ENCODE results near the gene SLC17A9. TPM values are rescaled to one million over a fixed set of nuclear protein-coding genes. Genes with fewer than 3 reads are reported as not detected.

The SLC17A9 gene
- total RNA-seq, 1 experiment from 2014 or later = 37.6 TPM

GRCh38 chr20:62944746-62945145, 7.8 kb upstream of the SLC17A9 start:
- ChIA-PET POLR2A (no interaction called here), RAD21 (ENCODE audit: low non-redundant PET in 1 of 2, low total read pairs in 2 of 2, uncharacterized antibody in 2 of 2, unreplicated experiment in 2 of 2) (no interaction called here), CTCF (no interaction called here)
- Histone ChIP-seq H3K4me3 (replicated peaks in 1 of 2; ENCODE audit: low read depth in 1 of 2, low read length in 2 of 2) (no peak overlapping the region), H3K9me2 (ENCODE audit: insufficient read depth) (no peaks in the 10 kb centered on the region), H3K9ac (ENCODE audit: low read length) (no peak overlapping the region), H4K20me1 (ENCODE audit: insufficient read depth) (no peaks in the 10 kb centered on the region), H3K36me3 (ENCODE audit: control insufficient read depth in 1 of 2, insufficient read depth in 2 of 2, low read length in 2 of 2) (peaks cover 49 to 57% of the 10 kb centered on the region in 2 experiments), H3K79me2 (ENCODE audit: insufficient read depth, low read length) (peaks cover 38% of the 10 kb centered on the region), H3K9me3 (ENCODE audit: control insufficient read depth in 1 of 2, insufficient read depth in 1 of 2, low read depth in 1 of 2, low read length in 2 of 2) (peaks cover 0 to 6% of the 10 kb centered on the region in 2 experiments; a peak in 1 of 4 replicates), H3K4me1 (ENCODE audit: control insufficient read depth in 1 of 2, insufficient read depth in 2 of 2, low read length in 2 of 2) (peaks cover under 1% of the 10 kb centered on the region in 2 experiments; a peak in 1 of 4 replicates), H3K27me3 (ENCODE audit: insufficient read depth, low read length) (no peaks in the 10 kb centered on the region), H3K4me2 (ENCODE audit: low read length) (no peak overlapping the region), H2AFZ (ENCODE audit: low read depth, low read length, poor library complexity, severe bottlenecking) (no peak overlapping the region), H3K27ac (ENCODE audit: low read depth, low read length) (no peak overlapping the region)
- no TSS peak for BruUV-seq (replicated peaks)
- intact Hi-C loops (cut with micrococcal nuclease) = no loop called here
- DNase-seq (ENCODE audit: low read depth, low spot score) = no peak
- no peak for ATAC-seq
- no peak for TF ChIP-seq REST (IDR thresholded peaks at IDR 0.05; ENCODE audit: low read depth)
- TF ChIP-seq ELF1 (IDR thresholded peaks at IDR 0.05; ENCODE audit: borderline replicate concordance, low read depth) = no peak
- no peak for TF ChIP-seq YY1 (IDR thresholded peaks at IDR 0.05; ENCODE audit: extremely low read depth, insufficient replicate concordance, low read depth, low read length)
- TF ChIP-seq POLR2A (IDR thresholded peaks at IDR 0.05; ENCODE audit: borderline replicate concordance, extremely low read depth, insufficient read depth, insufficient read length) = no peak
- no peak for TF ChIP-seq SIN3A (IDR thresholded peaks at IDR 0.05; ENCODE audit: low read depth)

DNA sequence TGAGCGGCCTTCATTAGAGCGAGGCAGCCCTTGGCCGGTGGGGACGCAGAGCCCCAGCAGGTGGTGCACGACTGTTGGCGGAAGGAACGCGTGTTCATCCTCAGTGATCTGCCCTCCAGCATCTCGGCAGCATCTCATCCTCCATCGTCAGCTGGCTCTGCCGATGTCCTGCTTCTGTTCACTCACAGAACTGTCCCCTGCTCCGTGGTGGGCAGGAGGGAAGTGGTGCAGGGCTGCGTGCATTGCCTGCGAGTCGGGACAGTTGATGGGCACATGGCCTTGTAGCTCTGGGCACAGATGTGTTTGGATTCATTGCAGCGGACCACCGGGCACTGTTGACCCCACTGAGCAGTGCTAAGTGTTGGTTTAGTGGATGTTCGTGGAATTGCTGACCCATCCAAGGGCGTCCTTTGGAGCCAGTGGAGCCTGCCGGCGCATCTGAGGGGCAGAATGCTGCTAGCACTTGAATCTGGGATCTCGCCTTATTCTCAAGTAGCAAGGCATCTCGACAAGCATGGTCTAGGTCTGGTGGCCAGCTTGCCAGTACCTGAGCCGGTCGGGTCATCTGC, 6.7 kb upstream of the SLC17A9 start:
- Histone ChIP-seq H3K9me3 (ENCODE audit: control insufficient read depth in 1 of 2, insufficient read depth in 1 of 2, low read depth in 1 of 2, low read length in 2 of 2) (peaks cover 0 to 6% of the 10 kb centered on the region in 2 experiments; a peak in 1 of 4 replicates), H3K9ac (ENCODE audit: low read length) (no peak overlapping the region), H4K20me1 (ENCODE audit: insufficient read depth) (no peaks in the 10 kb centered on the region), H3K9me2 (ENCODE audit: insufficient read depth) (no peaks in the 10 kb centered on the region), H3K4me1 (ENCODE audit: control insufficient read depth in 1 of 2, insufficient read depth in 2 of 2, low read length in 2 of 2) (no peaks in the 10 kb centered on the region), H2AFZ (ENCODE audit: low read depth, low read length, poor library complexity, severe bottlenecking) (no peak overlapping the region), H3K4me2 (ENCODE audit: low read length) (no peak overlapping the region), H3K4me3 (replicated peaks in 1 of 2; ENCODE audit: low read depth in 1 of 2, low read length in 2 of 2) (no peak overlapping the region), H3K27ac (ENCODE audit: low read depth, low read length) (no peak overlapping the region), H3K27me3 (ENCODE audit: insufficient read depth, low read length) (no peaks in the 10 kb centered on the region), H3K79me2 (ENCODE audit: insufficient read depth, low read length) (peaks cover 28% of the 10 kb centered on the region), H3K36me3 (ENCODE audit: control insufficient read depth in 1 of 2, insufficient read depth in 2 of 2, low read length in 2 of 2) (peaks cover 49 to 65% of the 10 kb centered on the region in 2 experiments)
- intact Hi-C loops (cut with micrococcal nuclease) = no loop called here
- TF ChIP-seq, protein P1, sequence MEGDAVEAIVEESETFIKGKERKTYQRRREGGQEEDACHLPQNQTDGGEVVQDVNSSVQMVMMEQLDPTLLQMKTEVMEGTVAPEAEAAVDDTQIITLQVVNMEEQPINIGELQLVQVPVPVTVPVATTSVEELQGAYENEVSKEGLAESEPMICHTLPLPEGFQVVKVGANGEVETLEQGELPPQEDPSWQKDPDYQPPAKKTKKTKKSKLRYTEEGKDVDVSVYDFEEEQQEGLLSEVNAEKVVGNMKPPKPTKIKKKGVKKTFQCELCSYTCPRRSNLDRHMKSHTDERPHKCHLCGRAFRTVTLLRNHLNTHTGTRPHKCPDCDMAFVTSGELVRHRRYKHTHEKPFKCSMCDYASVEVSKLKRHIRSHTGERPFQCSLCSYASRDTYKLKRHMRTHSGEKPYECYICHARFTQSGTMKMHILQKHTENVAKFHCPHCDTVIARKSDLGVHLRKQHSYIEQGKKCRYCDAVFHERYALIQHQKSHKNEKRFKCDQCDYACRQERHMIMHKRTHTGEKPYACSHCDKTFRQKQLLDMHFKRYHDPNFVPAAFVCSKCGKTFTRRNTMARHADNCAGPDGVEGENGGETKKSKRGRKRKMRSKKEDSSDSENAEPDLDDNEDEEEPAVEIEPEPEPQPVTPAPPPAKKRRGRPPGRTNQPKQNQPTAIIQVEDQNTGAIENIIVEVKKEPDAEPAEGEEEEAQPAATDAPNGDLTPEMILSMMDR (IDR thresholded peaks at IDR 0.05 in 2 of 3, conservative IDR thresholded peaks at IDR 0.05 in 1 of 3; ENCODE audit: borderline replicate concordance in 1 of 3, insufficient read depth in 1 of 3, low read depth in 2 of 3, low read length in 2 of 3) = no peak
- TF ChIP-seq JUND (IDR thresholded peaks at IDR 0.05) (no peak), EGR1 (IDR thresholded peaks at IDR 0.05; ENCODE audit: low read depth) (no peak)
- no peak for DNase-seq (ENCODE audit: low read depth, low spot score)
- BruUV-seq (replicated peaks) = no TSS peak
- POLR2A ChIA-PET = no interaction called here
- no peak for ATAC-seq
- CTCF ChIA-PET = no interaction called here
- RAD21 ChIA-PET (ENCODE audit: low non-redundant PET in 1 of 2, low total read pairs in 2 of 2, uncharacterized antibody in 2 of 2, unreplicated experiment in 2 of 2) = no interaction called here
